Ectodermal cell (in vitro differentiated cells): ENCODE data around the gene PEAK1.
"Not testable (repeated sequence)": the region's sequence is repeated elsewhere in the genome, so short reads cannot be mapped to it uniquely, and the experiment has no call there.

Experiments
- H3K27ac ChIP-seq: 2 replicates; pipeline ENCODE4 v1.7.0; 2013; ENCODE audit warnings: mild to moderate bottlenecking, low read depth, low read length; ENCODE audit not compliant: insufficient read depth, poor library complexity, severe bottlenecking
- H3K27me3 ChIP-seq: 2 replicates; pipeline ENCODE4 v1.7.0; 2013; ENCODE audit warnings: mild to moderate bottlenecking, low read length; ENCODE audit not compliant: insufficient read depth, control insufficient read depth, poor library complexity, severe bottlenecking
- H3K36me3 ChIP-seq: one replicate; pipeline ENCODE4 v1.7.0; 2013; ENCODE audit warnings: low read length; ENCODE audit not compliant: control insufficient read depth, insufficient read depth
- H3K4me1 ChIP-seq: one replicate; pipeline ENCODE4 v1.7.0; 2013; ENCODE audit warnings: low read length; ENCODE audit not compliant: control insufficient read depth, insufficient read depth
- H3K4me3 ChIP-seq: 2 replicates; pipeline ENCODE4 v1.7.0; 2013; ENCODE audit warnings: low read depth, low read length, control low read depth; ENCODE audit not compliant: insufficient read depth
- H3K9me3 ChIP-seq: 2 replicates; pipeline ENCODE4 v1.7.0; 2013; ENCODE audit warnings: mild to moderate bottlenecking, low read length, moderate library complexity; ENCODE audit not compliant: control insufficient read depth
- WGBS, 2 experiments: methylation state at CpG; one replicate each; pipeline ENCODE4 v1.1.7; 2013; ENCODE audit warnings: missing lambda C conversion rate in 2 of 2; 5-methylcytosine and 5-hydroxymethylcytosine counted together

Gene PEAK1

DNA sequence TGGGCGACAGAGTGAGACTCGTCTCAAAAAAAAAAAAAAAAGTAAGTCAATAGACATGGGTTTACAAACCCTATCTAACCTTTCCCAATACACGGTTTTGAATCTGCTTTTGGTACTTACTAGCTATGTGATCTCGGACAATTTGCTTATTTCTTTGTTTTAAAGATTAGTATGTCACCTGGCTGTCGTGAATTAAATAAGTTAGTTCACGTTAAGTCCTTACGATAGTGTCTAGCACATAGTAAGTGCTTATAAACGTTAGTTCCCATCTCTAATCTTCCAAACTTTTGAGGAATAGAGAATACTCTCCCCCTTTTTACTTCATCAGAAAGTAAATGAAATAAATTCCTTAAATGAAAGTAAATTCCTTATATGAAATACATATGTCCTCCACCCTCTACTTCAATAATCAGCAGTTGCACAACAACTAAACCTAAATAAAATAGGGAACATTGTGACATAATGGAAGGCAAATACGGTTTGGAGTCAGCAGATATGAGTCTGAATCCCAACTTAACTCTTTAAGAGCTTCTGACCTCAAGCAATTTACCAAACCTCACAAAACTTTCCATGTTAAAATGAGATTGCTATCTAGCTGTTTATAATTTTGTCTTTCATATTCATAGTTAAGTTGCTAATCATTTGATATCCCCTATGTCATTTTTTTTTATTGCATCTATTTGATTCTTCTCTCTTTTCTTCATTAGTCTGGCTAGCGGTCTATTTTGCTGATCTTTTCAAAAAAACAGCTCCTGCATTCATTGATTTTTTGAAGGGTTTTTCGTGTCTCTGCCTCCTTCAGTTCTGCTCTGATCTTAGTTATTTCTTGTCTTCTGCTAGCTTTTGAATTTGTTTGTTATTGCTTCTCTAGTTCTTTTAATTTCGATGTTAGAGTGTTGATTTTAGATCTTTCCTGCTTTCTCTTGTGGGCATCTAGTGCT lies 134.6 kb downstream of the PEAK1 start:
- Histone ChIP-seq H3K4me3 (no peak overlapping the region), H3K27me3 (no peaks in the 10 kb centered on the region), H3K27ac (no peak overlapping the region), H3K36me3 (no peaks in the 10 kb centered on the region), H3K9me3 (no peaks in the 10 kb centered on the region), H3K4me1 (no peaks in the 10 kb centered on the region)
- 85 to 90% methylated on average over 12 of the region's 12 CpGs for WGBS, 2 experiments

DNA sequence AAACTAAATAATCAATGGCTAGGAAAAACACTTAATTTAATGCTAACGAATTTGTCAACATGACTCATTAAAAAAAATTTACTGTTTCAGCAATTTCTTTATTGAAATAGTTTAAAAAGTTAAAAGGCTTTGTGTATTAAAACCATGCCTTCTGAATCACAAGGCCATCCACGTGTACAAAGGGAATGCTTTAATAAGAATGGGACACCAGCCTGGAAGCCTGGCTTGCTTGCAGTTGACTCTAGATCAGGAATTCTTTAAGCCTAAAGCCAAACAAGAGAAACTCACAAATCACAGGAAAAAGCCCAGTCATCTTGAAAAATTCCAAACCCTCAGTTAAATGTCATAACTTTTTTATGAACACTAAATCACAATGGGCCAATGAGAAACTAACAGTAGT lies 137.6 kb downstream of the PEAK1 start:
- WGBS, 2 experiments, result 26 to 27% methylated on average over 1 of the region's 2 CpGs
- Histone ChIP-seq H3K27ac (no peak overlapping the region), H3K36me3 (no peaks in the 10 kb centered on the region)

DNA sequence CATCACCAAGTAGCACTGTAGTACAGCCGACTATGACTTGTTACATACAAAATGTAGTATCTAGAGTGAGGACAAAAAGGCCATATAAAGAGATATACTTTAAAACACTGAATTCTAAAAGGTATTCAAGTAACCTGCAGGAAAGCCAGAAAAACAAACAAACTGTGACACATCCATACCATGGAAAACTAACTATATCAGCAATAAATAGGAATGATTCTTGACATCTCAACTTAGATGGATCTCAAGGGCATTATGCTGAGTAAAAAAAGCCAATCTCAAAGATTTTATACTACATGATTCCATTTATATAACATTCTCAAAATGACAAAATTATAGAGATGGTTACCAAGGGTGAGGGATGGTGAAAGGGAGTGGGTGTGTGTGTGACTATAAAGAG lies 143.0 kb downstream of the PEAK1 start:
- Histone ChIP-seq H3K27ac (no peak overlapping the region), H3K27me3 (no peaks in the 10 kb centered on the region), H3K4me3 (no peak overlapping the region), H3K36me3 (no peaks in the 10 kb centered on the region), H3K9me3 (no peaks in the 10 kb centered on the region), H3K4me1 (no peaks in the 10 kb centered on the region)
- WGBS, 2 experiments, result 100% methylated on average over 1 of the region's 1 CpG; no CpG with 5 or more reads in 1 of the 2 experiments

More for the DNA sequence above, 137.6 kb downstream of the PEAK1 start:
- Histone ChIP-seq H3K4me1 (no peaks in the 10 kb centered on the region), H3K4me3 (no peak overlapping the region), H3K27me3 (no peaks in the 10 kb centered on the region), H3K9me3 (no peaks in the 10 kb centered on the region)

DNA sequence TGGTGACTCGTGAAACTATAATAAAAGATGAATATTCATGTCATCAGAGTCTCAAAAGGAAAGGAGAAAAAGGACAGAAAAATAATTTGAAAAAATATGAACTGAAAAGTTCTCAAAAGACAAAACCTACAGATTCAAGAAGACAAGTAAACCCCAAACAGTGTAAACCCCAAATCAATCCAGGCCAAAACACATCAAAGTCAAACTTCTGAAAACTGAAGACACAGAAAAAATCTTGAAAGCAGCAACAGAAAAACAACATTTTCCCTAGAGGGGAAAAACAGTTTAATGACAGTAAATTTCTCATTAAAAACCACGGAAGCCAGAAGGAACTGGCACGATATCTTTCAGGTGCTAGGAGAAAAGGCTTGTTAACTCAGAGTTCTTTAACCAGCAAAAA lies 143.8 kb downstream of the PEAK1 start:
- Histone ChIP-seq H3K36me3 (no peaks in the 10 kb centered on the region), H3K4me3 (no peak overlapping the region), H3K9me3 (no peaks in the 10 kb centered on the region), H3K4me1 (no peaks in the 10 kb centered on the region), H3K27ac (no peak overlapping the region), H3K27me3 (no peaks in the 10 kb centered on the region)
- 100% methylated on average over 3 of the region's 3 CpGs; no CpG with 5 or more reads in 1 of the 2 experiments for WGBS, 2 experiments

DNA sequence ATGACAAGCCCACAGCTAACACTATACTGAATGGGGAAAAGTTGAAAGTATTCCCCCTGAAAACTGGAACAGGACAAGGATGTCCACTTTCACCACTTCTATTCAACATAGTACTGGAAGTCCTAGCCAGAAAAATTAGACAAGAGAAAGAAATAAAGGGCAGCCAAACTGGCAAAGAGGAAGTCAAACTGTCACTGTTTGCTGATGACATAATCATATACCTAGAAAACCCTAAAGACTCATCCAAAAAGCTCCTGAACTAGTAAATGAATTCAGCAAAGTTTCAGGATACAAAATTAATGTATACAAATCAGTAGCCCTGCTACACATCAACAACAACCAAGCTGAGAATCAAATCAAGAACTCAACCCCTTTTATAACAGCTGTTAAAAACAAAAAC lies 146.8 kb downstream of the PEAK1 start:
- H3K27me3 ChIP-seq, H3K4me1 ChIP-seq, H3K4me3 ChIP-seq, H3K36me3 ChIP-seq, H3K27ac ChIP-seq, H3K9me3 ChIP-seq: not testable (repeated sequence)

DNA sequence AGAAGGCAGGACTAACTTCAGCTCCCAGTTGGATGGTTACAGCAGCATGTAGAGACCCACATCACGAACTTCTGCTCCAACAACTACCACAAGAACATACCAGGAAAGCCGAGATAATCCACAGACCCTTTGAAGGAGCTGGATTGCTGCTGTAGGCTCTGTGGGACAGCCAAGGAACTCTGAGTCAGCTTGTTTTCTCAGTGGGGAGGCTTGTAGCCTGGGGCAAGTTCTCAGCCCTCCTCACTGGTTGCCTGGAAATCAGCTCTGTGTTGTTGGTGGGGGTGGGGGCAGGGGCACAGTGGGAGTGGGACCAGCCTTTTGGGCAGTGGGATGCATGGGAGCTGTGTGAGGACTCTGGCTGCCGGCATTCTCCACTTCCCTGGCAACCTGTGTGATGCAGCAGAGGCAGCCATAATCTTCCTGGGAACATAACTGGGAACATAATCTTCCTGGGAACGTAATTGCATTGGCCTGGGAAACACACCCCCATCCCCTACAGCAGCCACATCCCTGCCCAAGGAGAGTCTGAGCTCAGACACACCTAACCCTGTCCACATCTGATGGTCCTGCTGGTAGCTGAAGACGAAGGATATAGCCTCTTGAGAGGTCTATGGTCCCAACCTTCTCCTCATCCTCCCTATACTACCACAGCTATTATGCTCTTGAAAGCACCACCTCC lies 153.1 kb downstream of the PEAK1 start:
- Histone ChIP-seq H3K36me3 (no peaks in the 10 kb centered on the region), H3K4me3 (no peak overlapping the region), H3K4me1 (peaks cover 6% of the 10 kb centered on the region), H3K27me3 (no peaks in the 10 kb centered on the region), H3K9me3 (no peaks in the 10 kb centered on the region), H3K27ac (peak overlapping the region; percentile 33)
- WGBS, 2 experiments, result 39 to 46% methylated on average over 5 of the region's 5 CpGs

DNA sequence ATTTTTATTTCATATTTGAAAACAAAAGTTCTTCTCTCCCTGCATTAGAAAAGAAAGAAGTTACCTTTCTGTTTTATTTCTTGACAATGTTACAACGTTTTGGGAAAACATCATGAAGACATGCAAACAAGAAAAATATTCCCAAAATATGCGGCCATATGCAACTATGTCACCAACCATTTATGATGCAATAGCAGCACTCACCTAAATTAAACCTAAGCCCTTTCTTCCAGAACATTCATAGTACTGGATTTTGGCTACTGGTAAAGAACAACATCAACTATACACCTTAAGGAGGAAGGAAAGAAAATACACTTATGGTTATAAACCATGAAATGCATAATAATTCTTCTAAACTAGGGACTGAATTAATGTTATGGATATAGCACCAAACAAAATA lies 164.5 kb downstream of the PEAK1 start:
- H3K36me3 ChIP-seq, result no peaks in the 10 kb centered on the region
- no peaks in the 10 kb centered on the region for H3K9me3 ChIP-seq
- peaks cover 4% of the 10 kb centered on the region for H3K4me1 ChIP-seq
- H3K27me3 ChIP-seq, result no peaks in the 10 kb centered on the region
- 92 to 100% methylated on average over 2 of the region's 2 CpGs for WGBS, 2 experiments
- H3K27ac ChIP-seq, result no peak overlapping the region
- no peak overlapping the region for H3K4me3 ChIP-seq

DNA sequence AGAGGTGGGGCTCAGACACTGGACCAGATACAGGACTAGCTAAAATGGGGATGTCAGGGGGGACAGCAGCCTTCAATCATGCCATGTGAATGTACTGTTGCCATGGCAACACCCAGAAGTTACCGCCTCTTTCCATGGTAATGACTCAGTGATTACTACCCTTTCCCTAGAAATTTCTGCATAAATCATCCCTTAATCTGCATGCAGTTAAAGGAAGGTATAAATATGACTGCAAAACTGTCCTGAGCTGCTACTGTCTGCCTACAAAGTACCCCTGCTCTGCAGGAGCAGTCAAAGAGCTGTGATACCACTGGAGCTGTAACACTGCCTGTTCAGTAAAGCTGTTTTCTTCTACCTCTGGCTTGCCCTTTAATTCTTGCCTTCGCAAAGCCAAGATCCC lies 168.2 kb downstream of the PEAK1 start:
- Histone ChIP-seq H3K4me3 (no peak overlapping the region), H3K27ac (peak overlapping the region; percentile 9), H3K36me3 (no peaks in the 10 kb centered on the region), H3K27me3 (no peaks in the 10 kb centered on the region), H3K4me1 (peaks cover 4% of the 10 kb centered on the region), H3K9me3 (no peaks in the 10 kb centered on the region)
- 89 to 93% methylated on average over 2 of the region's 2 CpGs for WGBS, 2 experiments

DNA sequence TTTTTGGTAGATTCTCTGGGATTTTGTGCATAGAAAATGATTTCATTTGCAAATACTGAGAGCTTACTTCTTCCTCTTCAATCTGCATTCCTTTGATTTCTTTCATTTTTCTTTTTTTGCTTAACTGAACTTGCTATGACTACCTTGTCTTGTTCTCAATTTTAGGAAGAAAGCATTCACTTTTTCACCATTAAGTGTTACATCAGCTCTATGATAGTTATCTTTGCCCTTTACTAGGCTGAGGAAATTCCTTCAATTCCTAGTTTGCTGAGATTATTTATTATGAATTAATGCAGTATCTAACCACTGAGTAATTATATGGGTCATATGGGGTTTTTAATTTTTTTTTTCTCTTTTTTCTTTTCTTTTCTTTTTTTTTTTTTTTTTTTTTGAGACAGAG lies 172.8 kb downstream of the PEAK1 start:
- Histone ChIP-seq H3K4me1 (peaks cover 4% of the 10 kb centered on the region), H3K9me3 (no peaks in the 10 kb centered on the region), H3K36me3 (no peaks in the 10 kb centered on the region), H3K27ac (no peak overlapping the region), H3K27me3 (no peaks in the 10 kb centered on the region), H3K4me3 (no peak overlapping the region)

DNA sequence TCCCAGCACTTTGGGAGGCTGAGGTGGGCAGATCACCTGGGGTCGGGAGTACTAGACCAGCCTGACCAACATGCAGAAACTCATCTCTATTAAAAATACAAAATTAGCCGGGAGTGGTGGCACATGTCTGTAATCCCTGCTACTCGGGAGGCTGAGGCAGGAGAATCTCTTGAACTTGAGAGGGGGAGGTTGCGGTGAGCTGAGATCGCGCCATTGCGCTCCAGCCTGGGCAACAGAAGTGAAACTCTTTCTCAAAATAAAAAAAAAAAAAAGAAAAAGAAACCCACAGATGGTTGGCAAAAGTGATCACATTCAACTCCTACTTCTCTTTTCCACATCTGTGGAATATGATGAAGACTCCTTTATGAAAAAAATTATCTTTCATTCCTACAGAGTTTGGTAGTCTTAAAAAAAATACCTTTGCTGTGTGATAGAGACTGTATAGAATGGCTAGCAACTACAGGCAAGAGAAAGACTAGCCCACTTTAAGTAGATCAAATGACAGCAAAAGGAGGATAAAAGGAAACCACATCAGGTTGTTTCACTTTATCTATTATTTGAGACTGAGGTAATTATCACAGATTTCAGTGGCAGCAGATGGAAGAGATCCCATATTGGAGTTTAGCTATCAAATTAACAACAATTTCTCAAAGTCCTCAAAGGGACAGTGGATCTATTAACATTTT lies 176.0 kb downstream of the PEAK1 start:
- H3K36me3 ChIP-seq, result no peaks in the 10 kb centered on the region
- no peaks in the 10 kb centered on the region for H3K27me3 ChIP-seq
- no peaks in the 10 kb centered on the region for H3K4me1 ChIP-seq
- 90 to 94% methylated on average over 4 to 7 of the region's 7 CpGs for WGBS, 2 experiments
- no peaks in the 10 kb centered on the region for H3K9me3 ChIP-seq
- H3K27ac ChIP-seq, result no peak overlapping the region
- no peak overlapping the region for H3K4me3 ChIP-seq
